K562 (cell line): ENCODE results near the gene COL15A1. TPM values are rescaled to one million over a fixed set of nuclear protein-coding genes. Genes with fewer than 3 reads are reported as not detected.
A peak's percentile ranks its signal among the peaks of the same experiment; 100 is the strongest.

Experiments used
- ATAC-seq: fragments of 200-7000 bp; cut with Tn5 transposase; 3 replicates; pipeline ENCODE4 v1.9.1; 2020; ENCODE audit warnings: moderate library complexity
- BruUV-seq: library from RNA; stranded (reverse); fragments of 400-500 nt; replicated peaks from 2 replicates; lab custom pipeline; 2021; lab: Mats Ljungman, UMichigan
- CTCF ChIA-PET: fragments of 300-600 bp; formaldehyde crosslinking; extraction: SDS; loops from one replicate; lab custom pipeline; 2021; ENCODE audit warnings: low intra/inter-chr PET ratio; lab: Yijun Ruan, JAX
- POLR2A ChIA-PET: fragments of 300-600, 350-650 bp; sonication (Branson Sonifier 250); formaldehyde crosslinking; extraction: SDS; loops from one replicate; lab custom pipeline; 2021; ENCODE audit warnings: antibody characterized with exemption, inconsistent platforms; lab: Yijun Ruan, JAX
- DNase-seq, 4 experiments: peaks; one replicate each; pipeline versions ENCODE4 v3.0.0 to v3.0.0-alpha.2; 2011 to 2018; ENCODE audit warnings: low spot score in 3 of 4, mixed read lengths in 3 of 4; ENCODE audit errors: extremely low read depth in 1 of 4
- FAIRE-seq: peaks from 2 replicates; lab custom pipeline; 2011; peaks lifted over from hg19 to GRCh38; lab: Jason Lieb, UNC
- H2AFZ ChIP-seq: 2 replicates; pipeline ENCODE4 v1.6.0; 2011; ENCODE audit warnings: low read depth, low read length, control low read depth, inconsistent platforms
- H3K27ac ChIP-seq: fragments of 200-600 bp; 3 replicates; pipeline ENCODE4 v1.8.0; 2011; ENCODE audit warnings: low read depth, mild to moderate bottlenecking, control low read depth, inconsistent platforms, low read length, moderate library complexity, mixed read lengths; ENCODE audit errors: extremely low read depth
- H3K27me3 ChIP-seq, 2 experiments: fragments of 300-600 bp in 1 of 2; 2 replicates in 1 of 2; 3 replicates in 1 of 2; pipeline versions ENCODE4 v1.6.0 to v1.8.0; 2011; ENCODE audit warnings: inconsistent platforms in 2 of 2, low read length in 2 of 2, mild to moderate bottlenecking in 1 of 2, mixed read lengths in 1 of 2, moderate library complexity in 1 of 2; ENCODE audit not compliant: control insufficient read depth in 2 of 2, insufficient read depth in 2 of 2
- H3K36me3 ChIP-seq: fragments of 300-600 bp; 3 replicates; pipeline ENCODE4 v1.8.0; 2011; ENCODE audit warnings: mild to moderate bottlenecking, low read length, inconsistent platforms; ENCODE audit not compliant: control insufficient read depth, insufficient read depth
- H3K4me1 ChIP-seq, 2 experiments: fragments of 200-600 bp in 1 of 2; replicated peaks in 1 of 2; 2 replicates in 1 of 2; 3 replicates in 1 of 2; pipeline versions ENCODE4 v1.5.1 to v1.8.0; 2011; ENCODE audit warnings: inconsistent platforms in 2 of 2, low read length in 2 of 2, mild to moderate bottlenecking in 1 of 2, mixed read lengths in 1 of 2, moderate library complexity in 1 of 2; ENCODE audit not compliant: control insufficient read depth in 2 of 2, insufficient read depth in 2 of 2
- H3K4me2 ChIP-seq: 2 replicates; pipeline ENCODE4 v1.6.1; 2011; ENCODE audit warnings: low read length, control low read depth, inconsistent platforms, mixed read lengths; ENCODE audit not compliant: insufficient read depth
- H3K4me3 ChIP-seq: fragments of 200-600 bp; sonication (generic), shearing (Covaris generic); 2 replicates; pipeline ENCODE4 v1.5.1; 2016; ENCODE audit warnings: control low read depth, inconsistent platforms
- H3K79me2 ChIP-seq: fragments of 200-600 bp; 3 replicates; pipeline ENCODE4 v1.8.0; 2011; ENCODE audit warnings: low read length, inconsistent platforms; ENCODE audit not compliant: control insufficient read depth, insufficient read depth
- H3K9ac ChIP-seq, 2 experiments: 2 replicates each; pipeline versions ENCODE4 v1.6.0 to v1.6.1; 2011; ENCODE audit warnings: low read depth in 2 of 2, low read length in 2 of 2, control low read depth in 1 of 2, inconsistent platforms in 1 of 2, mild to moderate bottlenecking in 1 of 2, mixed read lengths in 1 of 2; ENCODE audit not compliant: insufficient read depth in 1 of 2
- H3K9me1 ChIP-seq: one replicate; pipeline ENCODE4 v1.6.0; 2011; ENCODE audit warnings: inconsistent platforms, mild to moderate bottlenecking, low read length, moderate library complexity; ENCODE audit not compliant: control insufficient read depth, insufficient read depth
- H3K9me3 ChIP-seq: replicated peaks from 2 replicates; pipeline ENCODE4 v1.5.1; 2011; ENCODE audit warnings: low read depth, low read length, inconsistent platforms; ENCODE audit not compliant: control insufficient read depth, insufficient read depth
- H4K20me1 ChIP-seq: replicated peaks from 2 replicates; pipeline ENCODE4 v1.6.1; 2011; ENCODE audit warnings: low read length, inconsistent platforms, mixed read lengths; ENCODE audit not compliant: control insufficient read depth, insufficient read depth
- FOXK1 ChIP-seq: sonication (generic); formaldehyde crosslinking; IDR thresholded peaks from 2 replicates; pipeline ENCODE4 v1.8.0; 2022; ENCODE audit warnings: missing genetic modification reagents, mild to moderate bottlenecking, borderline replicate concordance
- IRF9 ChIP-seq: fragments of 450-650 bp; IDR thresholded peaks from 2 replicates; pipeline ENCODE4 v1.6.1; 2016; ENCODE audit warnings: missing biosample characterization, missing genetic modification characterization
- KDM2B ChIP-seq: fragments of 250-450 bp; sonication (Bioruptor Pico); IDR thresholded peaks from 2 replicates; pipeline ENCODE4 v1.8.0; 2021; ENCODE audit warnings: mild to moderate bottlenecking, moderate library complexity
- POLR2A ChIP-seq: fragments of 450-650 bp; conservative IDR thresholded peaks from 2 replicates; pipeline ENCODE4 v1.6.1; 2016
- PPARD ChIP-seq: fragments of 250-450 bp; sonication (Bioruptor Pico); IDR thresholded peaks from 2 replicates; pipeline ENCODE4 v1.8.0; 2022; ENCODE audit warnings: inconsistent platforms, mild to moderate bottlenecking, moderate library complexity
- TBL1XR1 ChIP-seq, 2 experiments: IDR thresholded peaks; 2 replicates each; pipeline ENCODE4 v1.6.1; 2012; ENCODE audit warnings: improper control_type of control experiment in 2 of 2, low read length in 2 of 2, mild to moderate bottlenecking in 1 of 2
- ZNF551 ChIP-seq: fragments of 250-450 bp; sonication (Bioruptor Pico); IDR thresholded peaks from 2 replicates; pipeline ENCODE4 v1.5.0; 2021; ENCODE audit warnings: mild to moderate bottlenecking, moderate library complexity
- WGBS: fragments of 100-300 bp; shearing (Covaris generic); methylation state at CpG from one replicate; pipeline ENCODE4 v1.1.6; 2016; ENCODE audit warnings: low coverage, mixed read lengths; ENCODE audit not compliant: insufficient coverage; ENCODE audit errors: missing lambda C conversion rate; 5-methylcytosine and 5-hydroxymethylcytosine counted together
- in situ Hi-C: fragments of 300-500 bp; cut with MboI; formaldehyde crosslinking; loops from 4 replicates; pipeline ENCODE4 v1.15.0; 2018; ENCODE audit warnings: inconsistent platforms, mixed read lengths
- intact Hi-C: fragments of 100-400 bp; cut with micrococcal nuclease; formaldehyde crosslinking; loops from 2 replicates; pipeline ENCODE4 v1.14.2; 2022
- polyA plus RNA-seq, 8 experiments: library from polyadenylated mRNA; depleted of rRNA in 4 of 8; stranded (reverse) in 5 of 8; unstranded in 3 of 8; fragments of >200 nt; fragmentation: Nextera tagmentation in 2 of 8; fragmentation: Illumina TruSeq in 1 of 8; extraction: Ambion mirVana in 2 of 8; extraction: Trizol in 1 of 8; gene quantifications; 2 replicates each; pipeline versions ENCODE4 v1.2.1 to v1.2.3, GENCODE V29; 2011 to 2014; ENCODE audit warnings: inconsistent platforms in 1 of 8, missing spikeins in 1 of 8
- total RNA-seq, 7 experiments: library from RNA; depleted of rRNA in 6 of 7; stranded (reverse); fragments of >200 nt in 6 of 7; fragmentation: Illumina TruSeq in 2 of 7; extraction: Trizol in 2 of 7; gene quantifications; 2 replicates each; pipeline versions ENCODE4 v1.2.1 to v1.2.3, GENCODE V29; 2011 to 2021; ENCODE audit warnings: low replicate concordance in 1 of 7
- TF ChIP-seq, protein P1 (sequence below): fragments of 250-450 bp; sonication (Bioruptor Pico); IDR thresholded peaks from 2 replicates; pipeline ENCODE4 v1.8.0; 2021; ENCODE audit warnings: moderate library complexity, mild to moderate bottlenecking, inconsistent platforms
- TF ChIP-seq, protein P2 (sequence below): fragments of 450-650 bp; conservative IDR thresholded peaks from 2 replicates; pipeline ENCODE4 v1.6.1; 2016; ENCODE audit warnings: missing genetic modification characterization, low read depth, mild to moderate bottlenecking, missing compliant biosample characterization, moderate library complexity
- TF ChIP-seq, protein P3 (sequence below): fragments of 250-450 bp; sonication (Bioruptor Pico); IDR thresholded peaks from 2 replicates; pipeline ENCODE4 v1.5.0; 2021

COL15A1 gene
- total and polyA plus RNA-seq, 9 of the 15 experiments (the other 6 are each of a cell fraction or from before 2014, with no cell fraction given), result 0.46 to 5.1 (median 2.6) TPM

- TF ChIP-seq FOXK1 (CRISPR knock-in tag) (no peak), IRF9 (no peak), ZNF551 (CRISPR knock-in tag) (no peak), TBL1XR1 (IDR thresholded peaks at IDR 0.05; ENCODE audit: low read length in 2 of 2) (no peak), POLR2A (no peak), PPARD (CRISPR knock-in tag) (no peak), KDM2B (CRISPR knock-in tag) (no peak)
- TF ChIP-seq, protein P1, sequence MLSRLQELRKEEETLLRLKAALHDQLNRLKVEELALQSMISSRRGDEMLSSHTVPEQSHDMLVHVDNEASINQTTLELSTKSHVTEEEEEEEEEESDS (CRISPR knock-in tag), result no peak
- TF ChIP-seq, protein P2, sequence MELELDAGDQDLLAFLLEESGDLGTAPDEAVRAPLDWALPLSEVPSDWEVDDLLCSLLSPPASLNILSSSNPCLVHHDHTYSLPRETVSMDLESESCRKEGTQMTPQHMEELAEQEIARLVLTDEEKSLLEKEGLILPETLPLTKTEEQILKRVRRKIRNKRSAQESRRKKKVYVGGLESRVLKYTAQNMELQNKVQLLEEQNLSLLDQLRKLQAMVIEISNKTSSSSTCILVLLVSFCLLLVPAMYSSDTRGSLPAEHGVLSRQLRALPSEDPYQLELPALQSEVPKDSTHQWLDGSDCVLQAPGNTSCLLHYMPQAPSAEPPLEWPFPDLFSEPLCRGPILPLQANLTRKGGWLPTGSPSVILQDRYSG, result no peak
- TF ChIP-seq, protein P3, sequence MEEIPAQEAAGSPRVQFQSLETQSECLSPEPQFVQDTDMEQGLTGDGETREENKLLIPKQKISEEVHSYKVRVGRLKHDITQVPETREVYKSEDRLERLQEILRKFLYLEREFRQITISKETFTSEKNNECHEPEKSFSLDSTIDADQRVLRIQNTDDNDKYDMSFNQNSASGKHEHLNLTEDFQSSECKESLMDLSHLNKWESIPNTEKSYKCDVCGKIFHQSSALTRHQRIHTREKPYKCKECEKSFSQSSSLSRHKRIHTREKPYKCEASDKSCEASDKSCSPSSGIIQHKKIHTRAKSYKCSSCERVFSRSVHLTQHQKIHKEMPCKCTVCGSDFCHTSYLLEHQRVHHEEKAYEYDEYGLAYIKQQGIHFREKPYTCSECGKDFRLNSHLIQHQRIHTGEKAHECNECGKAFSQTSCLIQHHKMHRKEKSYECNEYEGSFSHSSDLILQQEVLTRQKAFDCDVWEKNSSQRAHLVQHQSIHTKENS (CRISPR knock-in tag), result no peak
- TF ChIP-seq, all 486 proteins: peak for 0
- no TSS peak for BruUV-seq
- WGBS, result 52% methylated on average over 2 of the region's 2 CpGs
- FAIRE-seq (no peak), ATAC-seq (no peak), DNase-seq (no peak)
- 0 out of 2 replicates have a peak, but pooled peaks cover 12% of the 10 kb centered on the region for H4K20me1 ChIP-seq
- peaks cover 21% of the 10 kb centered on the region; the same call in 1 of the 3 replicates for H3K36me3 ChIP-seq
- H3K27me3 ChIP-seq, result no peaks in the 10 kb centered on the region
- H2AFZ ChIP-seq, result no peak overlapping the region
- CTCF ChIA-PET, result no interaction called here
- H3K79me2 ChIP-seq, result peaks cover 77% of the 10 kb centered on the region
- no peaks in the 10 kb centered on the region for H3K9me1 ChIP-seq
- H3K9ac ChIP-seq, result peak overlapping the region in 1 of 2 experiments; percentile 71; a peak in 1 of 4 replicates
- in situ Hi-C loops (no loop called here), intact Hi-C loops (loop anchor here (5.0 kb wide), 1 partner anchor 51 kb away; no protein-coding TSS in a partner anchor)
- peak overlapping the region; percentile 90; the same call in 1 of the 2 replicates for H3K4me2 ChIP-seq
- POLR2A ChIA-PET, result no interaction called here
- H3K4me3 ChIP-seq, result no peak overlapping the region
- H3K4me1 ChIP-seq, result peaks cover 22 to 55% of the 10 kb centered on the region in 2 experiments; a peak in 4 of 5 replicates
- H3K9me3 ChIP-seq, result no peaks in the 10 kb centered on the region
- H3K27ac ChIP-seq, result no peak overlapping the region
Measured at GRCh38 chr9:99108131-99108530, 164.4 kb downstream of the COL15A1 start.
